ENCODE measurements around the gene ATRN.
"Not testable (repeated sequence)": the region's sequence is repeated elsewhere in the genome, so short reads cannot be mapped to it uniquely, and the experiment has no call there.

Gene ATRN

DNA sequence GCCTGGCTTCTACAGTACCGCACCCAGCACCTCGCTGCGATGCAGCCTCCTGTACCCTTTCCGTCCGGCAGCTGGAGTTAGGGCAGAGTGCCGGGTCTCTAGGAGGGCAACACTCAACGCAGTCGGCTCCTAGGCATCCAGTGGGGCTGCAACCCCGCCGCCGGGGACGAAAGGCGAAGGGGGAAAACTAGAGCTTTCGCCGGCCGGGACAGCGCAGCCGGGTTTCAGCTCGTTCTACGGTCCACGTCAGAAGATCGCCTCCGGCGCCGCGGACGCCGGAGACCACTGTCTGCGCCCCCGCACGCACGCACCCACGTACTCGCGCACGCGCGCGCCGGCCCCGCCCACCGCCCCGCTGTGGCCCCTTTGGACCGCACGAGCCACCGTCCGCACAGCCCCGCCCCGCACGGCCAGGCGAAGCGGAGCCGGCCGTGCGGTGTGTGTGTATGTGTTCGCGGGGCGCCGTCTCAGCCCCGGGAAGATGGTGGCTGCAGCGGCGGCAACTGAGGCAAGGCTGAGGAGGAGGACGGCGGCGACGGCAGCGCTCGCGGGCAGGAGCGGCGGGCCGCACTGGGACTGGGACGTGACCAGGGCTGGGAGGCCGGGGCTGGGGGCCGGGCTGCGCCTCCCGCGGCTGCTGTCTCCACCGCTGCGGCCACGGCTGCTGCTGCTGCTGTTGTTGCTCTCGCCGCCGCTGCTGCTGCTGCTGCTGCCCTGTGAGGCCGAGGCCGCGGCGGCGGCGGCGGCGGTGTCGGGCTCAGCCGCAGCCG, at the start of gene ATRN:
Gene ATRN, plus strand, starts transcription at position 392 of the 770 bp plus-strand sequence. Its CDS starts 90 bp downstream, at position 482.
- DNase-seq: peak; percentile 78

- DNase-seq: no peak
These were observed 48.8 kb upstream of the ATRN start for GRCh38 chr20:3421985-3422384.

DNA sequence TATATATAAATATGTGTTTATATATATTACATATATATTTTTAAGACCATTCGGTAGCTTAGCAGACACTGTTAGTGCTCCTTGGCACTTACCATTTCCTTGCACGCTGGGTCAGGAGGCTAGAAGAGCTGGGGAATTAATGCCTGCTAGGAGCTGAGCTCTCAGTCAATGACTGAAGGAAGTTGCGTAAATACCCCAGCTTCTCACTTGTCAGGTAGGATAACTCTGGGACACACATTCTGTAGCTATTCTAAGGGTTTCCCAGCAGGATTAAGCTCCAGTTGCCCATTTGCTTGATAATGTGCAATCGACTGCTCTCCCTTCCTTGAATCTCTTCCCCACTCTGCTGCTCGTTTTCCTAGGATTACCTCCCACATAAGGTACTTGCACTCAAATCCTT, 47.7 kb upstream of the ATRN start:
- DNase-seq: no peak

GRCh38 chr20:3426766-3427165, 44.1 kb upstream of the ATRN start:
- not testable (repeated sequence) for DNase-seq

- DNase-seq: no peak
These were observed 40.3 kb upstream of the ATRN start for GRCh38 chr20:3430376-3431069.

- DNase-seq: no peak
These were observed 39.7 kb upstream of the ATRN start for GRCh38 chr20:3431109-3431508.

GRCh38 chr20:3432844-3433243, 38.0 kb upstream of the ATRN start:
- DNase-seq: no peak

- no peak for DNase-seq
These were observed 37.1 kb upstream of the ATRN start for GRCh38 chr20:3433744-3434143.

DNA sequence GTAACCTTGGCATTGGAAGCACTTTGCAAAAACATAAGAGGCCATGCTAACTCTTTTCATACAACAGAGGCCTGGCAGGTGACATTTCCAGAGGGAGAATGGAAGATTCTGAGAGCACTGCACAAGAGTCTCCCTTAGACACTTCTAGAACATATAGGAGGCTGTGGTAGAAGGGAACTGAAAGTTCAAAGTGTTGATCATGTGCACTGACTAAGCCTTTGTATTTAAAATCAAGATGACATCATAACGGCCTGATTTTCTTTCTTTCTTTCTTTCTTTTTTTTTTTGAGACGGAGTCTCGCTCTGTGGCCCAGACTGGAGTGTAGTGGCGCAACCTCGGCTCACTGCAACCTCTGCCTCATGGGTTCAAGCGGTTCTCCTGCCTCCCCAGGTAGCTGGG, 36.6 kb upstream of the ATRN start:
- DNase-seq: no peak

DNA sequence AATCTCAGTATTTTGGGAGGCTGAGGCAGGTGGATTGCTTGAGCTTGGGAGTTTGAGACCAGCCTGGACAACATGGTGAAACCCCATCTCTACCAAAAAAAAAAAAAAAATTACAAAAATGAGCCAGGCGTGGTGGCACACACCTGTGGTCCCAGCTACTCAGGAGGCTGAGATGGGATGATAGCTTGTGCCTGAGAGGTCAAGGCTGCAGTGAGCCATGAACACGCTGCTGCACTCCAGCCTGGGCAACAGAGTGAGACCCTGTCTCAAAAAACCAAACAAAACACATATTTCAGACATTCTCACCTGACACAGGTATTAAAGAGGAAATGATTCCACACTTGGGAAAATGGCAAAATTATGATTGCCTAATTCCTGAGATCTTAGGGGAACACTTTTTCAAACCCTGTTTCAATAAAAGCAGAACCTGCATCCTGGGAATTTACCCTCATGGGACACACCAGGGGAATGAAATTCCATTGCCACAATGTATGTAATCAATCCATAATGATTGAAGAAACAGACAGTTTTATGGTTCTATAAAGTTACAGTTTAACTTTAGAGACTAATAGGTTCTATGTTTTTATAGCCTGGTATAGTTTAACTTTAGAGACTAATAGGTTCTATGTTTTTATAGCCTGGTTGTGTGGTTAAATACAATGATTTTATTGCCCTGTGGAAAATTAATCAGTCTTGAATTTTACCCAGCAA, 33.8 kb upstream of the ATRN start:
- DNase-seq: no peak

DNA sequence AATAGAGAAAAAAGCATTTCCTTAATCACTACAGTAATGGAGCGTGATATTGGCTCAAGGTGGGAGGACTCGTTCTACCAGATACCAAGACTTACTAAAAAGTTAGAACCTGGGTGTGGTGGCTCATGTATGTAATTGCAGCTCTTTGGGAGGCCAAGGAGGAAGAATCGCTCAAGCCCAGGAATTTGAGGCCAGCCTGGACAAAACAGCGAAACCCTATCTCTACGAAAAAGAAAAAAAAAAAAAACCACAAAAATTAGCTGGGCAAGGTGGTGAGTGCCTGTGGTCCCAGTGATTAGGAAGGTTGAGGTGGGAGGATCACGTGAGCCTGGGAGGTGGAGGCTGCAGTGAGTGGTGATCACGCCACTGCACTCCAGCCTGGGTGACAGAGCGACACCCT, 24.0 kb upstream of the ATRN start:
- no peak for DNase-seq

DNA sequence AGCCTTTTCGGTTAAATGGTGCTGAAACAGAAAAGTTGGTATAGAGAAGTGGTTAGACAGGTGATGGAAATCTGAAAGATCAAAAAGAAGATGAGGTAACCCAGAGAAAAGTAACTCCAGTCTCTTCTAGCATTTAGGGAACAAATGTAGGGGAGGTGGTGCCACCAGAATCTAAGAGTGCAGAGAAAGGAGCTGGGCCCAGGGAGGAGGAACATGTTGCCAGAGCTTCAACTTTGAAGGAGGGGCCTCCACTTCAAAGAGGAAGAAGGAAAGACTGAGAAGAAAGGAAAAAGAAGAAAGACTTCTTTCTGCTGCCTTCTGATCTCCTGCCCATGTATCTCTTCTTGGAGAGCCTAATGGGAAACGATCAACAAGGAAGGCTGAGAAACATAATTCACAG, 23.5 kb upstream of the ATRN start:
- no peak for DNase-seq

DNA sequence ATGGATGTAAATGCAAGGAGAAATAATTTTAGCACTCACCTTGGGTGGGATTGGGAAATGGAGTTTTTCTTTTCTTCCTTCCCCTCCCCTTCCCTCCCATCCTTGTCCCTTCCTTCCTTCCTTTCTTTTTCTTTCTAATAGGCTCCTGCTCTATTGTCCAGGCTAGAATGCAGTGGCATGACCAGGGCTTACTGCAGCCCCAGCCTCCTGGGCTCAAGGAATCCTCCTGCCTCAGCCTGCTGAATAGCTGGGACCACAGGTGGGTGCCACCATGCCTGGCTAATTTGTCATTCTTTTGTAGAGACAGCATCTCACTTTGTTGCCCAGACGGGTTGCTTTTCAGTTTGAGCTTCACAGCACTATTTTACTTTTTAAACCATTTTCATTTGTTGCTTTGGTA, 21.5 kb upstream of the ATRN start:
- no peak for DNase-seq

DNA sequence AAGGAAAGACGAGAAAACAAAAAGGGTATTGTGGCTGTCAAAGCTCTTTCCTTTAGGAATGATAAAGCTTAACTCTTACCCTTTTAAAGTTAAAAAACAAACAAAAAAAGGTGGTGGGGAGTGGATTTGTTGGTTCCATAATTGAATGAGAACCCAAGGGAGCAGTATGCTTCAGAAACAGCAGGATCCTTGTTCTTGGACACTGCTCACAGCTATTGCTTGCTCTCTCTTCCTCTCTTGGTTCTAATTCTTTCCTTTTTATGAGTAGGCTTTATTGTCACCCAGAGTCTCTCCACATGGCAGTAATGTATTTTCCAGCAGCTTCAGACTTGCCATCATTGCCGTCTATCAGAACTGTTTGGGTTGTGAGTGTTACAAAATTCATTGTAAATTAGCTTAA, 18.7 kb upstream of the ATRN start:
- DNase-seq: no peak

- no peak for DNase-seq
These were observed 18.1 kb upstream of the ATRN start for GRCh38 chr20:3452690-3453089.

DNA sequence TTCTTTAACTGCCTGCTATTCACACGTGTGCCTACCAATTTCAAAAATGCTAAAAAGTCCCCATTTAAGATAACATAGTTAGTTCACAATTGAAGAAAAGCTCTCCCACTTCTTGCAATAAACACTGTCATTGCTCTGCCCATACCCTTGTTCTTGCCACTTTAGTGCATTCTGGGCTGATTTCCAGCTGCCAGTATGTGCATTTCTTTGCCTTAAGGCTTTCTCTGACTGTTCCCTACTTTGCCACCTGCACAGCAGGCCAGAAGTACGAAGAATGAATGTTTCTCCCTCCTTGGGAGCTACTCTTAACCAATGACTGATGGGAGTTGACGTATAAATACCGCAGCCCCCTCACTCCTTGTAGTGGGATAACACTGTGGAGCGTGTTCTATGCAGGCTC, 16.0 kb upstream of the ATRN start:
- DNase-seq: no peak

DNA sequence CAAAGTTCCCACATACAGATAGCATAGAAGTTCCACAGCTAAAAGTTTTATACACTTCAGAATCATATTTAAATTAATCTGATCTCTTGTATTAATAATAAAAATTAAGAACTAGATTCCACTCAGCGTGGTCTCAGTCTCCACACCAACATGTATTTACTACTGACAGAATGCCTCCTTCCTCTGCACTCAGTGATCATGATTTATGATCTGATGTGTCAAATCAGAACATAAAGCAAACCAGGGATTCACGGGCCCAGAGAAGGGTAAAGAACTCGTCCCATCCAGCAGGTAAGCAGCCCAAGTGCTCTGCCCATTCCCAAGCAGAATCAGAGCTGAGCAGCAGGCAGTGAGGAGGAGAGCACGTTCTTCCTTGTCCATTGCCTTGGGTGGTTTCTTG, 14.2 kb upstream of the ATRN start:
- DNase-seq: no peak

GRCh38 chr20:3459881-3460307, 10.9 kb upstream of the ATRN start:
- no peak for DNase-seq

DNA sequence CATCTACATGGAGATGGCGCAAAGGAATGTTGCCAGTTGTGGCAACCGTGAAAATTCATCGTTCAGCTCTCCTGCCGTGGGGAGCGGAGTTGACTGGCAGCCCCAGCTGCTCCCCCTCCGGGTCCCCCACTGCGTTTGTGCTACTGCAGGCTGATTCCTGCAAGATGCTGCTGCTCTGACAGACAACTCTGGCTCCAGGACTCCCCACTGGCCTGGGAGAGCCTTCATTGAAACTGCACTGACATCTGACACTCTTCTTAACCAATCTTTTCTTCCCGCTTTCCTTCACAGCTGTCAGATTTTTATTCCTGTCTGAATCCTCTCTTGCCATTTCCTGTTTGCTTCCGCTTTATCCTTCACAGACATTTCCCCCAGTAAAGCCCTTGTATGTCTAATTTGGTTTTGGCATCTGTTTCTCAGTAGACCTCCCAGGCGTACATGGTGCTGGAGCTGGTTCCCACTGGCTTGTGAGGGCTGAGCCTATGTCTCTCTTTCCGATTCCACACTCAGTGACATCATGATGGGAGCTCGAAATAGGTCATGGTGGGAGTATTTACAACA, 9.5 kb upstream of the ATRN start:
- DNase-seq: no peak

DNA sequence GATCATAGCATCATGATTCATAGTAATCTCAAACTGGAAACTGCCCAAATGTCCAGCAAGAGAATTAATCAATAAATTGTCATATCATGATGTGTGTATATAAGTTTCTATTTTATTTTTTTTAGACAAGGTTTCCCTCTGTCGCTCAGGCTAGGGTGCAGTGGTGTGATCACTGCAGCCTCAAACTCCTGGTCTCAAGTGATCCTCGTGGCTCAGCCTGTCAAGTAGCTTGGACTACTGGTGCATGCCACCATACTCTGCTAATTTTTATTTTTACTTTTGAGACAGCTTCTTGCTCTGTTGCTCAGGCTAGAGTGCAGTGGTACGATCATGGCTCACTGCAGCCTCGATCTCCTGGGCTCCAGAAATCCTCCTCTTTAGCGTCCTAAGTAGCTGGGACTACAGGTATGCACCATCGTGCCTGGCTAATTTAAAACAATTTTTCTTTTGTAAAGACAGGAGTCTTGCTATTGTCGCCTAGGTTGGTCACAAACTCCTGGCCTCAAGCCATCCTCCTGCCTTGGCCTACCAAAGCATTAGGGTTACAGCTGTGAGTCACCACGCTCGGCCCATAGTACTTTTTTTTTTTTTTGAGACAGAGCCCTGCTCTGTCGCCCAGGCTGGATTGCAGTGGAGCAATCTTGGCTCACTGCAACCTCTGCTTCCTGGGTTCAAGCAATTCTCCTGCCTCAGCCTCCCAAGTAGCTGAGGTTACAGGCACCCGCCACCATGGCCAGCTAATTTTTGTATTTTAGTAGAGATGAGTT, 8.7 kb upstream of the ATRN start:
- no peak for DNase-seq

DNA sequence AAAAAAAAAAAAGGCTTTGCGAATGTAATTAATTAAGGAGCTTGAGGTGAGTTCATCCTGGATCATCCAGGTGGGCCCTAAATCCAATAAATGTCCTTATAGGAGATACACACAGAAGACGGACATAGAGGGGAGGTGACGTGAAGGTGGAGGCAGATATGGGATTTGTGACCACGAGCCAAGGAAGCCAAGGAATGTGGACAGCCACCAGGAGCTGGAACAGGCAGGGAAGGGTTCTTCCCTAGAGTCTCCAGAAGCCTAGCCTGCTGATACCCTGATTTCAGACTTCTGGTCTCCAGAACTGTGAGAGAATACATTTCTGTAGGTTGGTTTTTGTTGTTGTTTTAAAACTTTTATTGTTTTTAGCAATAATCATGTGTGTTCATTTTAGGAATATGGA, 6.7 kb upstream of the ATRN start:
- no peak for DNase-seq

DNA sequence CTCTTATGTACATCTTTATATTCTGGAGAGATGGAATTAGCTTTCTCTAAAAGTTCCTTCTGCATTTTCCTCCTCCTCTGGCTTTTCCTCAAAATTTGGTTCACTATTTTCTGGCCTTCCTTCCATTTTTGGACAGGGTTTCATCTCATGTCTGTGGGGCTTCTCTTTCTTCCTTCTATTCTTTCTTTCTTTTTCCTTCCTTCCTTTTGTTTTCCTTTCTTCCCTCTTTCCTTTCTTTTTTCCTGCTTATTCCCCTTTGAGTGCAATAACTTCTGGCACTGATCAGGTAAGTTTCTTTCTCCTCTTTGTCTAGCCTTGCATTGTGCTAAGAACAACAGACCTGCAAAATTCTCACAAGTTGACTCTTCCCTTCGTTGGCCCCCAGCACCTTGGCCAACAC, 5.5 kb upstream of the ATRN start:
- no peak for DNase-seq

DNA sequence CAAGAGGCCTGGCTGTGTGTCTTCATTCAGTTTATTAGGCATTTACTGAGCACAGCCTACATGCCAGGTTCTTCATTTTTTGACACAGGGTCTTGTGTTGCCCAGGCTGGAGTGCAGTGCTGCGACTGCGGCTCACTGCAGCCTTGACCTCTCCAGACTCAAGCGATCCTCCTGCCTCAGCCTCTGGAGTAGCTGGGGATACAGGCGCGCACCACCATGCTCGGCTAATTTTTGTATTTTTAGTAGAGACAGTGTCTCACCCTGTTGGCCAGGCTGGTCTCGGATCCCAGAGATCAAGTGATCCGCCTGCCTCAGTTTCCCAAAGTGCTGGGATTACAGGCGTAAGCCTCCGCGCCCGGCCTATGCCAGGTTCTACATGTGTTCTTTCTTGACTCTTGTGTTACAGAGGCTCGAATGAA, 601 bp upstream of the ATRN start:
- DNase-seq: no peak

Data from NCI-H1048 (cell line).